Neuronal stem cell (in vitro differentiated cells): ENCODE data around the gene CPM.

ENCODE experiments used
- DNase-seq: peaks from one replicate; pipeline ENCODE4 v3.0.0-alpha.2; 2013; ENCODE audit warnings: low spot score
- H2AFZ ChIP-seq: one replicate; pipeline ENCODE4 v1.6.1; 2013; ENCODE audit warnings: mild to moderate bottlenecking, low read length, inconsistent platforms
- H2AK5ac ChIP-seq: 2 replicates; pipeline ENCODE4 v1.6.1; 2013; ENCODE audit warnings: low read depth, mild to moderate bottlenecking, inconsistent platforms, low read length, moderate library complexity, mixed read lengths
- H2BK120ac ChIP-seq: 2 replicates; pipeline ENCODE4 v1.6.1; 2013; ENCODE audit warnings: low read depth, mild to moderate bottlenecking, inconsistent platforms, low read length, moderate library complexity, mixed read lengths
- H2BK12ac ChIP-seq: one replicate; pipeline ENCODE4 v1.6.1; 2013; ENCODE audit warnings: low read length, inconsistent platforms
- H2BK15ac ChIP-seq: 2 replicates; pipeline ENCODE4 v1.6.1; 2013; ENCODE audit warnings: mild to moderate bottlenecking, low read length, inconsistent platforms, mixed read lengths
- H2BK5ac ChIP-seq: one replicate; pipeline ENCODE4 v1.6.1; 2013; ENCODE audit warnings: inconsistent platforms, mild to moderate bottlenecking, low read length, moderate library complexity
- H3K14ac ChIP-seq: one replicate; pipeline ENCODE4 v1.6.1; 2013; ENCODE audit warnings: low read length, inconsistent platforms
- H3K18ac ChIP-seq: 2 replicates; pipeline ENCODE4 v1.6.1; 2013; ENCODE audit warnings: low read length, inconsistent platforms
- H3K23ac ChIP-seq: 2 replicates; pipeline ENCODE4 v1.6.1; 2013; ENCODE audit warnings: low read depth, mild to moderate bottlenecking, mixed read lengths, low read length, inconsistent platforms; ENCODE audit not compliant: poor library complexity
- H3K27ac ChIP-seq: replicated peaks from 3 replicates; pipeline ENCODE4 v1.5.1; 2013; ENCODE audit warnings: low read length, inconsistent platforms
- H3K27me3 ChIP-seq, 3 experiments: 2 replicates each; pipeline ENCODE4 v1.6.1; 2013; ENCODE audit warnings: low read length in 3 of 3, mild to moderate bottlenecking in 2 of 3, inconsistent platforms in 1 of 3, low read depth in 1 of 3, mixed read lengths in 1 of 3, moderate library complexity in 1 of 3; ENCODE audit not compliant: control insufficient read depth in 3 of 3, insufficient read depth in 3 of 3
- H3K36me3 ChIP-seq, 2 donors: replicated peaks in 1 of 2; 2 replicates each; pipeline ENCODE4 v1.6.1; 2013; ENCODE audit warnings: low read length in 2 of 2; ENCODE audit not compliant: control insufficient read depth in 2 of 2, insufficient read depth in 2 of 2
- H3K4ac ChIP-seq: 2 replicates; pipeline ENCODE4 v1.6.1; 2013; ENCODE audit warnings: inconsistent platforms, mild to moderate bottlenecking, low read length, moderate library complexity
- H3K4me1 ChIP-seq, 2 donors: 1 replicate in 1 of 2; 2 replicates in 1 of 2; pipeline ENCODE4 v1.6.1; 2013; ENCODE audit warnings: low read length in 2 of 2, low read depth in 1 of 2; ENCODE audit not compliant: control insufficient read depth in 2 of 2, insufficient read depth in 1 of 2
- H3K4me2 ChIP-seq: one replicate; pipeline ENCODE4 v1.6.1; 2013; ENCODE audit warnings: mild to moderate bottlenecking, low read length, inconsistent platforms; ENCODE audit not compliant: insufficient read depth, poor library complexity, severe bottlenecking
- H3K4me3 ChIP-seq, 2 donors: 2 replicates each; pipeline ENCODE4 v1.5.1; 2013; ENCODE audit warnings: low read length in 2 of 2, mild to moderate bottlenecking in 2 of 2, inconsistent platforms in 1 of 2, moderate library complexity in 1 of 2
- H3K79me1 ChIP-seq: one replicate; pipeline ENCODE4 v1.6.1; 2013; ENCODE audit warnings: low read depth, mild to moderate bottlenecking, inconsistent platforms, low read length, moderate library complexity
- H3K9ac ChIP-seq: one replicate; pipeline ENCODE4 v1.6.1; 2013; ENCODE audit warnings: mild to moderate bottlenecking, low read depth, low read length, inconsistent platforms; ENCODE audit not compliant: poor library complexity
- H3K9me3 ChIP-seq, 2 donors: replicated peaks in 1 of 2; 2 replicates each; pipeline versions ENCODE3 to v1.6.1; 2013; ENCODE audit warnings: low read length in 2 of 2, mild to moderate bottlenecking in 2 of 2, inconsistent platforms in 1 of 2, low read depth in 1 of 2, mixed read lengths in 1 of 2, moderate library complexity in 1 of 2; ENCODE audit not compliant: control insufficient read depth in 2 of 2, insufficient read depth in 1 of 2
- H4K8ac ChIP-seq: one replicate; pipeline ENCODE4 v1.6.1; 2013; ENCODE audit warnings: low read depth, mild to moderate bottlenecking, inconsistent platforms, low read length, moderate library complexity
- H4K91ac ChIP-seq: one replicate; pipeline ENCODE4 v1.6.1; 2013; ENCODE audit warnings: low read length, low read depth, mild to moderate bottlenecking, inconsistent platforms; ENCODE audit not compliant: poor library complexity
- WGBS, 2 donors: extraction: QIAGEN DNeasy Blood & Tissue Kit; methylation state at CpG; one replicate each; pipeline ENCODE4 v1.1.7; 2013; ENCODE audit warnings: missing lambda C conversion rate in 2 of 2, mixed read lengths in 1 of 2; ENCODE audit not compliant: insufficient read length in 2 of 2, insufficient replicate concordance in 1 of 2; ENCODE audit errors: extremely low coverage in 2 of 2; 5-methylcytosine and 5-hydroxymethylcytosine counted together

Gene CPM

DNA sequence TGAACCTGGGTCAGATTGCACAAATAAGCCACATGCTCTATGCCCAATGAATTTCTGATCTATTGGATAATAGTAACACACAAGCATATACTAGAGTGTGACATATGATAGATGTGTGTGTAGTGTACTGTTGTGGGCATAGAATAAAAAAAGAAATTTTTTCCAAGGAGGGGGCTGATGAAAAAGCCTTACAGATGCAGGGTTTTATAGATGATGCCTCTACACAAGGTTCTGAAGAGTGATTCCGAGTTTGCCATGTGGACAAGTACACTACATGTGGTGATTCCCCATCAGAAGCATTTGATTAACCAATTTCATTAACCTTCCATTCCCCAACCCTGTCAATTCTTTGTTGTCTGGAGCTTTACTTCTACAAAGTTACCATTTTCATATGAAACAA is 45.3 kb downstream of the CPM start:
- Histone ChIP-seq H2BK12ac (no peak overlapping the region), H3K27ac (no peak overlapping the region), H3K79me1 (no peaks in the 10 kb centered on the region), H3K36me3 (no peaks in the 10 kb centered on the region), H2BK120ac (no peak overlapping the region), H2AFZ (no peak overlapping the region), H3K9ac (no peak overlapping the region), H2BK15ac (no peak overlapping the region), H3K14ac (no peak overlapping the region), H2AK5ac (no peak overlapping the region), H4K91ac (no peak overlapping the region), H3K4ac (no peak overlapping the region), H4K8ac (no peak overlapping the region), H3K18ac (no peak overlapping the region), H3K4me3 (no peak overlapping the region), H3K9me3 (no peaks in the 10 kb centered on the region), H3K27me3 (peaks cover 0 to 7% (median 0%) of the 10 kb centered on the region in 3 experiments), H3K4me2 (no peak overlapping the region), H3K4me1 (no peaks in the 10 kb centered on the region), H2BK5ac (no peak overlapping the region), H3K23ac (no peak overlapping the region)
- no CpG with 5 or more reads among the region's 1 CpG for WGBS, 2 donors
- DNase-seq = no peak

DNA sequence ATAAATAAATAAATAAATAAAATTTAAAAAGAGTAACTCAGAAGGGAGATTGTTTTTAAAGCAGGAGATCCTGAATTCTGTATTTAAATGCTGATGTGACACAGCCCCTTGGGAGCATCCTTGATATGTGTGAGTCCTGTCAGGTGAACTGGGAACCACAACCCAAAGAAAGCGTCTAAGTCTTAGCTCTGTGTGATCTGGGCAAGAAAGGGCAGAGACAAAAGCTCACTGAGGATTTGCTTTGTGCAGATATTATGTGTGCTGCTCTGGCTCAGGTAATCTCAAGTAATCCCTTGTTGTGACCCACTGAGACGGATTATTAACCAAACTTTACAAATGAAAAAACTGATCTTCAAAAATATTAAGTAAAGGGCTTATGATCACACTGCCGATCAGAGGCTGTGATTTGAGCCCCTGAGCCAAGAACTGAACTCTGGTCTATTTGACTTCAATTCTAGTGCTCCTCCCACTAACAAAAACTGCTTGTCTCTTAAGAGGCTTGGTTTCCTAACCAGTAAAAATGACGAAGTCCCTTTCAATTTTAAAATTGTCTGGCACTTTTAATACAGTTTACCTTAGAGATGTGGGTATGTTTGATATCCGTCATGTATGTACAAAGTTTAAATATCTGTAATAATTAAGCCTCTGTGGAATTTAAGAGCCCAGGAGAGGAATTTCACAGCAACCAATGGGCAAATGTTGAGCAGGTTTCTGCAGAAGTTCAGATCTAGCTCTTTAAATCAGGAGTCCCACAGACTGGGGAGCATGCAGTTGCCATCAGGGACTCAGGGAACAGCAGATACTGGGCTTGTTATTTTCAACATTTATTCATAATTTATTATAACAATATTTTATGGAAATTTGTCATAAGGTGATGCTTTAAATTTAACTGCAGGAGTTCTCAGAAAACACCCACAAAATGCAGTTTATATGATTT is 46.1 kb downstream of the CPM start:
- Histone ChIP-seq H3K9me3 (no peaks in the 10 kb centered on the region), H3K4ac (no peak overlapping the region), H3K9ac (no peak overlapping the region), H3K79me1 (no peaks in the 10 kb centered on the region), H3K14ac (no peak overlapping the region), H2BK120ac (no peak overlapping the region), H2AK5ac (no peak overlapping the region), H2BK12ac (no peak overlapping the region), H2BK15ac (no peak overlapping the region), H3K4me2 (no peak overlapping the region), H3K4me1 (no peaks in the 10 kb centered on the region), H2BK5ac (no peak overlapping the region), H3K4me3 (no peak overlapping the region), H3K27ac (no peak overlapping the region), H4K91ac (no peak overlapping the region), H3K23ac (no peak overlapping the region), H2AFZ (no peak overlapping the region), H3K18ac (no peak overlapping the region), H4K8ac (no peak overlapping the region), H3K36me3 (no peaks in the 10 kb centered on the region), H3K27me3 (peaks cover 0 to 7% (median 0%) of the 10 kb centered on the region in 3 experiments)
- no CpG with 5 or more reads among the region's 5 CpGs for WGBS, 2 donors
- no peak for DNase-seq

DNA sequence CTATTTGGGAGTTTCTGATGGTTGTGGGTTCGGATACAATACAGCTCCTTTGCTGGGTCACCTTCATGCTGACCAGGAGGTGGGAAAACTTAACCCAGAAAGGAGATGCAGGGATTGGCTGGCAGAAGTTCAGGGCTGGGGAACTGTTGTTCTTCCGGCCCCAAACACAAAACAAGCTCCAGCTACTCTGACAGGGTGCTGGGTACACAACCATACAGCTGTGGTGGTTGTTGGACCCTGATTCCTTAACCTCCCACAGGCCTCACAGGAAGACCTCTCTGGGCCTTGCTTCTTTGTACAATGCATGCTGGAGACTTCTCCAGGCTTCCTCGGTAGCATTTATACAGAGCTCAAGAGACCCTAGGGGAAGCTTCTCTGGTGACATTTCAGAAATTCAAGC is 47.6 kb downstream of the CPM start:
- no peak overlapping the region for H2AFZ ChIP-seq
- H3K27ac ChIP-seq = no peak overlapping the region
- H3K9me3 ChIP-seq = no peaks in the 10 kb centered on the region
- H3K4me2 ChIP-seq = no peak overlapping the region
- H4K91ac ChIP-seq = no peak overlapping the region
- H4K8ac ChIP-seq = no peak overlapping the region
- no peaks in the 10 kb centered on the region for H3K4me1 ChIP-seq
- no peak for DNase-seq
- H3K36me3 ChIP-seq = no peaks in the 10 kb centered on the region
- H3K18ac ChIP-seq = no peak overlapping the region
- no peak overlapping the region for H2AK5ac ChIP-seq
- H3K14ac ChIP-seq = no peak overlapping the region
- H3K79me1 ChIP-seq = no peaks in the 10 kb centered on the region
- H3K23ac ChIP-seq = no peak overlapping the region
- peaks cover 0 to 7% (median 0%) of the 10 kb centered on the region in 3 experiments for H3K27me3 ChIP-seq
- H2BK120ac ChIP-seq = no peak overlapping the region
- H3K4ac ChIP-seq = no peak overlapping the region
- H3K4me3 ChIP-seq = no peak overlapping the region
- no CpG with 5 or more reads among the region's 3 CpGs for WGBS, 2 donors
- no peak overlapping the region for H2BK15ac ChIP-seq
- H2BK5ac ChIP-seq = no peak overlapping the region
- no peak overlapping the region for H3K9ac ChIP-seq
- H2BK12ac ChIP-seq = no peak overlapping the region

DNA sequence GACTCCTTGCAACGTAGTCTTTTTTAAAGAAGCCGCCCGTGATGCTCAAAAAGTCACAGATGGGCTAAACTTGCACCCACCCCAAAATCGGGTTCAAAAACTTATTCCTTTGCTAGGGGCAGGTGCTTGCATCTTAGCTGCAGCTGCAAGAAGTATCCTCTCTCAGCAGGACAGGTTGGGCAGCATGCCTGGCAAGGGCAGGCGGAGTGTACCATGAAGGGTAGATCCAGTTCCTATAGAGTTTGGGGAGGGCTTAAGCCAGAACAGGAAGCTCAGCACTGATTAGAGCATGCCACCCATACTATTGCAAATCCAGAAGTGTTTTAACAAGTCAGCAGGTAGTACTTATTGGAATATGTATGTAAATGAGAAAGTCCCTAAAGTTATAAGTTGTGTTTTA is 48.7 kb downstream of the CPM start:
- Histone ChIP-seq H3K4me1 (no peaks in the 10 kb centered on the region), H4K91ac (no peak overlapping the region), H3K27ac (no peak overlapping the region), H3K36me3 (no peaks in the 10 kb centered on the region), H2AK5ac (no peak overlapping the region), H2BK120ac (no peak overlapping the region), H2AFZ (no peak overlapping the region), H3K9ac (no peak overlapping the region), H2BK15ac (no peak overlapping the region), H3K4me3 (no peak overlapping the region), H3K4me2 (no peak overlapping the region), H4K8ac (no peak overlapping the region), H2BK12ac (no peak overlapping the region), H3K23ac (no peak overlapping the region), H3K14ac (no peak overlapping the region), H3K79me1 (no peaks in the 10 kb centered on the region), H3K27me3 (peaks cover 0 to 7% (median 0%) of the 10 kb centered on the region in 3 experiments), H3K4ac (no peak overlapping the region), H3K18ac (no peak overlapping the region), H2BK5ac (no peak overlapping the region), H3K9me3 (no peaks in the 10 kb centered on the region)
- WGBS, 2 donors = no CpG with 5 or more reads among the region's 5 CpGs
- DNase-seq = no peak
